ENCODE measurements around the gene ANGPTL8.

GRCh38 chr19:11264452-11265176 lies 25.2 kb downstream of the ANGPTL8 start:
- TF ChIP-seq ZNF274 (IDR thresholded peaks at IDR 0.05; ENCODE audit: low read depth, low read length) (no peak), SUZ12 (IDR thresholded peaks at IDR 0.05; ENCODE audit: extremely low read depth, insufficient read depth, insufficient read length) (no peak)

Data from NT2/D1 (cell line).